Bronchial epithelial cell (primary cell): Measurements from ENCODE around the gene PRAME. TPM values are rescaled to one million over a fixed set of nuclear protein-coding genes. Genes with fewer than 3 reads are reported as not detected.
"Not testable (repeated sequence)": the region's sequence is repeated elsewhere in the genome, so short reads cannot be mapped to it uniquely, and the experiment has no call there.

ENCODE experiments used
- DNase-seq: peaks from one replicate; pipeline ENCODE4 v3.0.0-alpha.2; 2010; ENCODE audit warnings: low read depth
- FAIRE-seq: peaks from 2 replicates; lab custom pipeline; 2011; peaks lifted over from hg19 to GRCh38; lab: Jason Lieb, UNC
- H3K27me3 ChIP-seq: 2 replicates; pipeline ENCODE4 v1.5.1; 2011; ENCODE audit warnings: low read length; ENCODE audit not compliant: control insufficient read depth, insufficient read depth
- H3K36me3 ChIP-seq: 2 replicates; pipeline ENCODE4 v1.5.1; 2011; ENCODE audit warnings: low read length; ENCODE audit not compliant: control insufficient read depth, insufficient read depth
- H3K4me3 ChIP-seq: 2 replicates; pipeline ENCODE4 v1.5.1; 2011; ENCODE audit warnings: mild to moderate bottlenecking, low read depth, low read length, control low read depth
- CTCF ChIP-seq: IDR thresholded peaks from 2 replicates; pipeline ENCODE4 v1.5.1; 2011; ENCODE audit warnings: mild to moderate bottlenecking, moderate library complexity, low read length, control low read depth, inconsistent platforms; ENCODE audit not compliant: insufficient read depth, severe bottlenecking
- total RNA-seq: library from RNA; depleted of rRNA; stranded (reverse); fragments of >200 nt; gene quantifications from 2 replicates; pipeline ENCODE4 v1.2.1, GENCODE V29; 2014

Gene PRAME
- total RNA-seq, 1 donor from 2014 or later: not detected

GRCh38 chr22:22512951-22513350 is 46.1 kb downstream of the PRAME start:
- Histone ChIP-seq H3K36me3 (no peaks in the 10 kb centered on the region), H3K27me3 (no peaks in the 10 kb centered on the region), H3K4me3 (no peak overlapping the region)
- no peak for TF ChIP-seq CTCF
- DNase-seq (no peak), FAIRE-seq (no peak)

GRCh38 chr22:22510833-22511232 is 48.2 kb downstream of the PRAME start:
- not testable (repeated sequence) for FAIRE-seq

GRCh38 chr22:22509912-22510311 is 49.2 kb downstream of the PRAME start:
- DNase-seq, H3K4me3 ChIP-seq, H3K36me3 ChIP-seq, H3K27me3 ChIP-seq, FAIRE-seq: not testable (repeated sequence)

More at GRCh38 chr22:22510833-22511232, 48.2 kb downstream of the PRAME start:
- H3K36me3 ChIP-seq, H3K4me3 ChIP-seq, H3K27me3 ChIP-seq, DNase-seq: not testable (repeated sequence)

DNA sequence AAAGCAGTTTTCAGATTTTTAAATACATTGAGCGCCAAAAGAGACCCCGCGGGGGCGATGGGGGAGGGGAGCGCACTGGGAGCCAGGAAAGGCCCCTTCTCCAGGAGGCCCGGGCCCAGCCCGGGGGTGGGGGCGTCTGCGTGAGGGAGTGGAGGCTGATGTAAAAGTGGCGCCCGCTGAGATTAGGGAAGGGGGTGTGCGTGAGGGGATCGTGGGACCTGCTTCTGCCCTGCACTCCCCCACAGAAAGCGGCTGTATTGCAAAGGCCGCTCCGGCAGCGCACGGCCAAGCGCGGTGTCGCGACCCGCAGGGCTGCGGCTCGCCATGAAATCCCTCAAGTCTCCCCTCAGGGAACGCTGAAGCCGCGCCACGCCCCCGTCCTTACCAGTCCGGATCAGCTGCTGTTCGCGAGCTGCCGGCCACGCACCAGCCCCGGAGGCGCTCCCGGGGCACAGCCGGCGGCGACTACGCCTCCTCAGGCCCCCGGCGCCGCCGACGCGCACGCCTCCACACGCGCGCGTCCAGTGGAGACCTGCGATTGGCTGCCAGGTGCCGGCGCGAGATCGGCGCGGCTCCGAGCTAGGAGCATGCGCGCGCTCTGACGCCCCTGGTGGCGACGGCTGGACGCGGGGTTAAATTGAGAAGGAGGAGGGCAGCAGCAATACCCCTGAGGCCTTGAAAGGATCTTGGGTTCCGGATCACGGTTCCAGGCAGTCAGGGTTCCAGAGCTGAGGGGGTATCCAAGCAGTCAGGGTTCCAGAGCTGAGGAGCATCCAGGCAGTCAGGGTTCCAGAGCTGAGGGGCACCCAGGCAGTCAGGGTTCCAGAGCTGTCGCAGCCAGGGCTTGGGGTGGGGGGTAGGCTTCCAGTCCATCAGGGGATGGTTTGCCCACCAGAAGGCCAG is 50.5 kb downstream of the PRAME start, which contains the start of gene ZNF280B:
Gene ZNF280B (minus strand): TSS at position 469 of the 903 bp plus-strand sequence. CDS start 19,344 bp downstream, outside the sequence.
- Histone ChIP-seq H3K36me3 (no peaks in the 10 kb centered on the region), H3K27me3 (no peaks in the 10 kb centered on the region), H3K4me3 (peak within 1 kb of the TSS; percentile 52)
- peak; percentile 32 for DNase-seq
- FAIRE-seq: no peak
- TF ChIP-seq CTCF: peak; percentile 77

DNA sequence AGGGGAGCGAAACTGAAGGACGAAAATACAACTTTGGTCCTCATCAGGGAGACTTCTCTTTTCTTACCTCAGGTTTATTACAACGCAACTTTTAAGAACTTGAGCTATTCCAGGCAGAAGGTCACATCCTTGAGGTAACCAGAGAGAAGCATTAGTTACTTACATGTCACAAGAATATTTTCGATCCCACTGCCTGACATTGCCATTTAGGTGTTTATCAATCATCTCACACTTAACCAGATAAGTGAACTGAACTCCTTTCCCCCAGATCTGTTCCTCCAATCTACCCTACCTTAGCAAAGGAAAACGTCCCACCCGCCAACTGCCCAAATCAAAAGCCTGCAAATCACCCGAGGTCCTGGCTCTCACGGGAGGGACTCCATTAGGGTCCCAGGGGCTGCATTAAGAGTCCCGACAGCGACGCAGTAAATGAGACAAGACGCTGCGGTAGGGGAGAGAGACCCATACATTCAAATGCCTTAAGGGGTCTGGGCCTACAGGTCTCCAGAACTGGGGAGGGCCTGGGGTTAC is 51.3 kb downstream of the PRAME start:
- DNase-seq (no peak), FAIRE-seq (no peak)
- no peaks in the 10 kb centered on the region for H3K27me3 ChIP-seq
- H3K36me3 ChIP-seq: no peaks in the 10 kb centered on the region
- no peak for TF ChIP-seq CTCF
- H3K4me3 ChIP-seq: peak overlapping the region; percentile 52

- no peak for FAIRE-seq
- H3K27me3 ChIP-seq: no peaks in the 10 kb centered on the region
- no peak overlapping the region for H3K4me3 ChIP-seq
- TF ChIP-seq CTCF: no peak
- H3K36me3 ChIP-seq: no peaks in the 10 kb centered on the region
- DNase-seq: no peak
These were observed 52.3 kb downstream of the PRAME start for GRCh38 chr22:22506736-22507135.
